A549 treated with GW870086 at 1 μM for 4 hours (cell line): ENCODE results near the gene LRP8. TPM values are rescaled to one million over a fixed set of nuclear protein-coding genes. Genes with fewer than 3 reads are reported as not detected.

Experiments
- total RNA-seq: library from RNA; stranded (reverse); fragments of 200-300 nt; extraction: Qiagen RNA extraction; gene quantifications from 5 replicates; pipeline ENCODE4 v1.2.3, GENCODE V29; 2022; ENCODE audit warnings: low read depth

LRP8 gene
- total RNA-seq = 31.8 to 43.7 TPM (median 38.7 TPM) in 5 replicates

DNA sequence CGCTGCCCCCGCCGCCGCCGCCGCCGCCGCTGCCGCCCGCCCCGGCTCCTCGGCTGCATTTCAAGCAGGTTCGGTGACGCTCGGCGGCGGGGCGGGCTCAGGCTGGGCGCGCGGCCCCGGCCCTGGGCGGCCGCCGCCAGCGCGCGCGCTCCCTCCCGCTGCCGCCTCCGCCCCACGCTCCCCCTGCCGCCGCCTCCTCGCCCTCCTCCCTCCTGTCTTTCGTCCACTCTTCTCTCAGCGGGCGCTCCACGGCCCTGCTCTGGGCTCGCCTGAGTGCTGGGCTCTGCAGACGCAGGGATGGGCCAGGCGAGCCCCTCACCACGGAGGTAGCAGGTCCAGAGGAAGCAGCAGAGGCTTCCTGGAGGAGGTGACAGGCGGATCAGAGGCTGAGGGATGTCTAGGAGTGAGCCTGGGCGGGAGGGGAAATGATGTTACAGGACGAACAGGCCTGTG lies at the start of gene LRP8:
Gene LRP8 (minus strand): TSS at position 62 of the 453 bp plus-strand sequence. CDS start 158 bp downstream, outside the sequence.

DNA sequence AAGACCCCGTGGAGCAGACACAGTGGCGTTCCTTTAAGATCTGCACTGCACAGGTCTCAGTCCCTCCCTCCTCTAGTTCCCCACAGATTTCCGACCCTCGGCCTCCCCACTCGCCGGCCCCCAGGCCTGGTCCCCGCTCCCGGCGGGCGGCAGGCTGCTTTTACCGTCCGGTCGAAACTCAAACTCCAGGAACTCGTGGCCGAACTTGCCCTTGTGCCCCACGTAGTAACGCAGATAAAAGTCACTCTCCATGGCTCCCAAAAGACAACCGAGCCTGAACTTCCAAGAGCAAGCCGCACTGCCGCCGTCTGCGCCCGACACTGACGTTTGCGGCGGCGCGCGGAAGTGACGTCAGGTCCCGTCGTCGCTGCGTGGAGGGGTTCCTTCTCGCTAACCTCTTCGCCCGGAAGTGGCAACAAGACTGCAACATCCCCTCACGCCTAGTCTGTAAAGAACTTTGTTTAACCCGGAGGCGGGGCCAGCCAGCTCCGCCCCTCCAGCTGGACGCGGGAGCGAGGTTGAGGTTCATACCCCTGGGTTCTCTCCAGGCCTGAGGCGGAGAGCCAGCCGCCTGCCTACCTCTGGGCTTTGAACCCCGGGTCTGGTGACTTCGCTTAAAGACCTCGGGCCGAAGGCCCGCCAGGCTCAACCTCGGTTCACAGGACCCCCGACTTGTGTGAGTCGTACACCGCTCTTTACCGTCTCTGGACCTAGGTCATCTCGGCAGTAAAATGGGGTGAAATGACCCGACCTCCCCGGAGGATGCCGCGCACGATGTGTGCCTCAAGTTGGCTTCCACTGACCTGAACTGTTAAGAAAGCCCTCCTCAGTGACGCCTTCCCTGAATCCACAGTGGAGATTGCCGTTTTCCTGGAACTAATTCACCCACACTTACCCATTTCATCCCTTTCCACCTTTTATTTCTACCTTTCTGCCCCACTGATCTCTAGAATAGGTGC lies 89.4 kb downstream of the LRP8 start, which contains the start of gene MAGOH:
Gene MAGOH (minus strand): TSS at position 322 of the 959 bp plus-strand sequence. CDS start 70 bp downstream, at position 252.

GRCh38 chr1:53220171-53220961 lies 107.5 kb downstream of the LRP8 start, which contains the start of gene CZIB:
CZIB (minus strand) TSS chr1:53220634; CDS start chr1:53220575, 59 bp downstream.

DNA sequence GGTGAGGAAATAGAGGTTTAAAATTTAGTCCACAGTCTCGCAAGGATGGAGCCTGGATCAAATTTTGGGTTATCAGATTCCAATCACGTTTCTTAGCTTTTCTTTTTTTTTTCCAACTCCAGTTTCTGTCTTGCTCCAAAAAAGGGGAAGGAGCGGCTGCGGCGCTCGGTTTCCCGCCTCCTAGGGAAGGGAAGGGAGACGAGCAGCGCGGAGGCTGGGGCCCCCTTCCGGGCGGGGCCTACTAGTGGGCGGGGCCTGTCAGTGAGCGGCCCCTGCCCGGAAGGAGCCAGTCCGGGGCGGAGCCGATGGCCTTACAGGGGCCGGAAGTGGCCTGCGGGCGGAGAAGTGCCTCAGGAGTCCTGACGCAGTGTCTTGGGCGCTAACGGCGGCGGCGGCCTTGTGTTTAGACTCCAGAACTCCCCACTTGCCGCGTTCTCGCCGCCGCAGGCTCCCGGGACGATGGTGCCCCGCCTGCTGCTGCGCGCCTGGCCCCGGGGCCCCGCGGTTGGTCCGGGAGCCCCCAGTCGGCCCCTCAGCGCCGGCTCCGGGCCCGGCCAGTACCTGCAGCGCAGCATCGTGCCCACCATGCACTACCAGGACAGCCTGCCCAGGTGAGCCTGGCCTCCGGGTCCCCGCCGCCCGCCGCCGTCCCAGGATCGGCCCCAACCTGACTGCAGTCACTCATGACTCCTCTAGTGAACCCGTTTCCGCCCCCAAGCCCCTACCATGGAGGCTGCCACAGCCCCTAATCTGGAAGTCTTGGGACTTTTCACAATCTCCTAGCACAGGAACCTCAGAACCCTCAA lies 131.2 kb downstream of the LRP8 start, which contains the start of gene CPT2:
Gene CPT2 (plus strand): TSS at position 340 of the 806 bp plus-strand sequence. CDS start 120 bp downstream, at position 460.

Other genes starting within 250 kb of the LRP8 start
- 0.05 TPM in 1 of 5 replicates, not detected in the others for gene SLC1A7, start 185.4 kb downstream of the LRP8 start, total RNA-seq
- 7.5 to 10.1 TPM (median 9.6 TPM) in 5 replicates for gene CPT2, start 131.2 kb downstream of the LRP8 start, total RNA-seq
- gene CZIB, start 107.4 kb downstream of the LRP8 start, total RNA-seq = 28.7 to 32.7 TPM (median 29.8 TPM) in 5 replicates
- 62.1 to 93.9 TPM (median 66.2 TPM) in 5 replicates for gene MAGOH, start 89.6 kb downstream of the LRP8 start, total RNA-seq
- gene DMRTB1, start 131.3 kb upstream of the LRP8 start, total RNA-seq = not detected in 5 replicates